GM12874 (cell line): ENCODE data around the gene YIPF2.

ENCODE experiments used
- TF ChIP-seq, protein P1 (sequence below): IDR thresholded peaks from 2 replicates; pipeline ENCODE4 v1.5.1; 2011; ENCODE audit warnings: low read depth, mild to moderate bottlenecking, control low read depth, low read length, moderate library complexity; ENCODE audit not compliant: insufficient read depth

YIPF2 gene

DNA sequence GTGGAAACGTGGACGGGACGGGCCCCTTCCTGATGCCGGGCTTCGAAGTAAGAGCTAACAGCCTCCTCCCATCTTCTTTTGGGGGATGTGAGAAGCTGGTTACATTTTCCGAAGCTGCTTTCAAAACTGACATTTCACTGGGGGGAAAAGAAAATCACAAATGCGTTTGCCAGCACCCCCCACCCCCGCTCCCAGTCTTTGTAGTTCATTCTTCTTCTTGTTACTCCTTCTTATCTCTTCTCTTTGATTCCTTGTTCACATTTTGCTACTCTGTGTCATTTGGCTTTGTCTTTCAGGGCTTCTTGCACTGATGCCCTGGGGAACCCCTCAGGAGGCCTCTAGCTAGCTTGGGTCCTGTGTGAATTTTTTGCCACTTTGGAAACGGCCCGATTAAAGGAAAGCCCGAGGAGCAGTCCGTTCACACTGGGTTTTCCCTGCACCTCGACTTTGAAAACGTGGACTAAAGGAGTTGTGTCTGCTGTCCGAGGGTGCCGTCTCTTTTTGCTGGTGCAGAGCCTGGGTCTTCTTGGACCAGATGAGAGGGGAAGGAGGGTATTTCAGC, 55.8 kb downstream of the YIPF2 start:
- TF ChIP-seq, protein P1, sequence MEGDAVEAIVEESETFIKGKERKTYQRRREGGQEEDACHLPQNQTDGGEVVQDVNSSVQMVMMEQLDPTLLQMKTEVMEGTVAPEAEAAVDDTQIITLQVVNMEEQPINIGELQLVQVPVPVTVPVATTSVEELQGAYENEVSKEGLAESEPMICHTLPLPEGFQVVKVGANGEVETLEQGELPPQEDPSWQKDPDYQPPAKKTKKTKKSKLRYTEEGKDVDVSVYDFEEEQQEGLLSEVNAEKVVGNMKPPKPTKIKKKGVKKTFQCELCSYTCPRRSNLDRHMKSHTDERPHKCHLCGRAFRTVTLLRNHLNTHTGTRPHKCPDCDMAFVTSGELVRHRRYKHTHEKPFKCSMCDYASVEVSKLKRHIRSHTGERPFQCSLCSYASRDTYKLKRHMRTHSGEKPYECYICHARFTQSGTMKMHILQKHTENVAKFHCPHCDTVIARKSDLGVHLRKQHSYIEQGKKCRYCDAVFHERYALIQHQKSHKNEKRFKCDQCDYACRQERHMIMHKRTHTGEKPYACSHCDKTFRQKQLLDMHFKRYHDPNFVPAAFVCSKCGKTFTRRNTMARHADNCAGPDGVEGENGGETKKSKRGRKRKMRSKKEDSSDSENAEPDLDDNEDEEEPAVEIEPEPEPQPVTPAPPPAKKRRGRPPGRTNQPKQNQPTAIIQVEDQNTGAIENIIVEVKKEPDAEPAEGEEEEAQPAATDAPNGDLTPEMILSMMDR = no peak
